ENCODE results near the gene CHIT1. TPM values are rescaled to one million over a fixed set of nuclear protein-coding genes. Genes with fewer than 3 reads are reported as not detected.
"Not testable (repeated sequence)": the region's sequence is repeated elsewhere in the genome, so short reads cannot be mapped to it uniquely, and the experiment has no call there.

The CHIT1 gene
- total RNA-seq, 2 experiments from 2014 or later, result 1.9 to 3.6 TPM

GRCh38 chr1:203239081-203239480 is 9.6 kb upstream of the CHIT1 start:
- 0 out of 2 replicates have a peak, but pooled peaks cover 15% of the 10 kb centered on the region for H3K9me3 ChIP-seq (ENCODE audit: low read length)
- H2AFZ ChIP-seq (ENCODE audit: low read length), result no peak overlapping the region
- no peak for TF ChIP-seq EZH2phosphoT487 (IDR thresholded peaks at IDR 0.05; ENCODE audit: borderline replicate concordance, low read depth, low read length)
- TF ChIP-seq, protein P1, sequence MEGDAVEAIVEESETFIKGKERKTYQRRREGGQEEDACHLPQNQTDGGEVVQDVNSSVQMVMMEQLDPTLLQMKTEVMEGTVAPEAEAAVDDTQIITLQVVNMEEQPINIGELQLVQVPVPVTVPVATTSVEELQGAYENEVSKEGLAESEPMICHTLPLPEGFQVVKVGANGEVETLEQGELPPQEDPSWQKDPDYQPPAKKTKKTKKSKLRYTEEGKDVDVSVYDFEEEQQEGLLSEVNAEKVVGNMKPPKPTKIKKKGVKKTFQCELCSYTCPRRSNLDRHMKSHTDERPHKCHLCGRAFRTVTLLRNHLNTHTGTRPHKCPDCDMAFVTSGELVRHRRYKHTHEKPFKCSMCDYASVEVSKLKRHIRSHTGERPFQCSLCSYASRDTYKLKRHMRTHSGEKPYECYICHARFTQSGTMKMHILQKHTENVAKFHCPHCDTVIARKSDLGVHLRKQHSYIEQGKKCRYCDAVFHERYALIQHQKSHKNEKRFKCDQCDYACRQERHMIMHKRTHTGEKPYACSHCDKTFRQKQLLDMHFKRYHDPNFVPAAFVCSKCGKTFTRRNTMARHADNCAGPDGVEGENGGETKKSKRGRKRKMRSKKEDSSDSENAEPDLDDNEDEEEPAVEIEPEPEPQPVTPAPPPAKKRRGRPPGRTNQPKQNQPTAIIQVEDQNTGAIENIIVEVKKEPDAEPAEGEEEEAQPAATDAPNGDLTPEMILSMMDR (conservative IDR thresholded peaks at IDR 0.05; ENCODE audit: low read length), result no peak
- BruUV-seq (replicated peaks), result no TSS peak
- H3K4me3 ChIP-seq (ENCODE audit: low read depth, low read length, poor library complexity, severe bottlenecking), result no peak overlapping the region
- no peak overlapping the region for H3K27ac ChIP-seq (ENCODE audit: low read depth, low read length, poor library complexity, severe bottlenecking)
- H3K9me2 ChIP-seq (ENCODE audit: insufficient read depth, low read length), result 0 out of 2 replicates have a peak, but pooled peaks cover 4% of the 10 kb centered on the region
- H3K36me3 ChIP-seq (ENCODE audit: insufficient read depth, low read length), result no peaks in the 10 kb centered on the region
- POLR2A ChIA-PET, result interaction anchor here (0.6 to 0.7 kb wide), 3 partner anchors 116 to 1409 kb away, joined by 3 to 4 read pairs (median 3); no protein-coding TSS in a partner anchor
- no peak overlapping the region for H3K4me2 ChIP-seq (ENCODE audit: low read length)
- CTCF ChIA-PET (ENCODE audit: unreplicated experiment), result no interaction called here
- no peaks in the 10 kb centered on the region for H3K4me1 ChIP-seq (ENCODE audit: insufficient read depth, low read length, poor library complexity, severe bottlenecking)
- no peak for DNase-seq (ENCODE audit: low spot score)
- H4K20me1 ChIP-seq (ENCODE audit: insufficient read depth, low read length), result no peaks in the 10 kb centered on the region
- H3K79me2 ChIP-seq (ENCODE audit: insufficient read depth, low read depth, low read length), result no peaks in the 10 kb centered on the region
- intact Hi-C loops (cut with micrococcal nuclease; ENCODE audit: unreplicated experiment), result no loop called here

DNA sequence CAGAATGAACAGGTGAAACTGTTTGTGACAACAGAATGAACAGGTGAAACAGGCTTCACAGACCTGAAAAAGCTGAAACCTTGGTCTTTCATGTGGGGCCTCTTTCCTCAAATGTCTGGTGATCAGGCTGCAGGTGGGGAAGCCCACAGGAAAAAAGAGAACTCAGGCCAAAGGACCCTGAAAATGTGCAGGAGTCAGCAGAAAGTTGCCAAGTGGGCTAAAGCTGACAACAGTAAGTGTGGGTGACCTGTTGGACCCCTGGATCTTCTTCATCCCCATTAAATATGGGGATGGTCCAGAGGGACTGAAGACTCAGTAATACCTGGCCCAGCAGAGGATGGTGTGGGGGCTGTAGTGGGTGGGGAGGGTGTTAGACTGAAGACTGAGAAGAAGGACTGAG is 9.1 kb upstream of the CHIT1 start:
- H3K9me3 ChIP-seq (ENCODE audit: low read length), result 0 out of 2 replicates have a peak, but pooled peaks cover 15% of the 10 kb centered on the region
- no peak overlapping the region for H3K27ac ChIP-seq (ENCODE audit: low read depth, low read length, poor library complexity, severe bottlenecking)
- H3K36me3 ChIP-seq (ENCODE audit: insufficient read depth, low read length), result no peaks in the 10 kb centered on the region
- no peak overlapping the region for H2AFZ ChIP-seq (ENCODE audit: low read length)
- CTCF ChIA-PET (ENCODE audit: unreplicated experiment), result no interaction called here
- no peak overlapping the region for H3K4me2 ChIP-seq (ENCODE audit: low read length)
- no peaks in the 10 kb centered on the region for H3K4me1 ChIP-seq (ENCODE audit: insufficient read depth, low read length, poor library complexity, severe bottlenecking)
- H3K9me2 ChIP-seq (ENCODE audit: insufficient read depth, low read length), result 0 out of 2 replicates have a peak, but pooled peaks cover 4% of the 10 kb centered on the region
- TF ChIP-seq EZH2phosphoT487 (IDR thresholded peaks at IDR 0.05; ENCODE audit: borderline replicate concordance, low read depth, low read length), result no peak
- TF ChIP-seq, protein P1 (conservative IDR thresholded peaks at IDR 0.05; ENCODE audit: low read length), result no peak
- POLR2A ChIA-PET, result interaction anchor here (0.6 to 0.7 kb wide), 2 partner anchors 317 to 1409 kb away, joined by 3 read pairs; no protein-coding TSS in a partner anchor
- H4K20me1 ChIP-seq (ENCODE audit: insufficient read depth, low read length), result no peaks in the 10 kb centered on the region
- H3K79me2 ChIP-seq (ENCODE audit: insufficient read depth, low read depth, low read length), result no peaks in the 10 kb centered on the region
- H3K4me3 ChIP-seq (ENCODE audit: low read depth, low read length, poor library complexity, severe bottlenecking), result no peak overlapping the region
- no TSS peak for BruUV-seq (replicated peaks)
- intact Hi-C loops (cut with micrococcal nuclease; ENCODE audit: unreplicated experiment), result no loop called here
- DNase-seq (ENCODE audit: low spot score), result no peak

DNA sequence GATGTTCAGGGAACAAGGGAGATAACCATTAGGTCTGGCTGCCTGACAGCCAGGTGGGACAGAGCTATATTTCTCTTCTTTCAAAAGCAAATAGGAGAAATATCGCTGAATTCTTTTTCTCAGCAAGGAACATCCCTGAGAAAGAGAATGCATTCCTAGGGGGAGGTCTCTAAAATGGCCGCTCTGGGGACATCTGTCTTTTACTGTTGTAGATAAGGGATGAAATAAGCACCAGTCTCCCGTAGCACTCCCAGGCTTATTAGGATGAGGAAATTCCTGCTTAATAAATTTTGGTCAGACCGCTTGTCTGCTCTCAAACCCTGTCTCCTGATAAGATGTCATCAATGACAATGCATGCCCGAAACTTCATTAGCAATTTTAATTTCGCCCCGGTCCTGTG is 5.4 kb upstream of the CHIT1 start:
- H4K20me1 ChIP-seq (ENCODE audit: insufficient read depth, low read length); H3K4me1 ChIP-seq (ENCODE audit: insufficient read depth, low read length, poor library complexity, severe bottlenecking); H3K79me2 ChIP-seq (ENCODE audit: insufficient read depth, low read depth, low read length); DNase-seq (ENCODE audit: low spot score); BruUV-seq (replicated peaks); H3K9me2 ChIP-seq (ENCODE audit: insufficient read depth, low read length); H3K4me2 ChIP-seq (ENCODE audit: low read length); H2AFZ ChIP-seq (ENCODE audit: low read length); intact Hi-C loops (cut with micrococcal nuclease; ENCODE audit: unreplicated experiment); H3K36me3 ChIP-seq (ENCODE audit: insufficient read depth, low read length); H3K27ac ChIP-seq (ENCODE audit: low read depth, low read length, poor library complexity, severe bottlenecking); CTCF ChIA-PET (ENCODE audit: unreplicated experiment); H3K4me3 ChIP-seq (ENCODE audit: low read depth, low read length, poor library complexity, severe bottlenecking): not testable (repeated sequence)
- POLR2A ChIA-PET, result interaction anchor here (0.5 kb wide), 1 partner anchor 1194 kb away, joined by 3 read pairs; no protein-coding TSS in a partner anchor
- H3K9me3 ChIP-seq (ENCODE audit: low read length), result 0 out of 2 replicates have a peak, but pooled peaks cover 15% of the 10 kb centered on the region

Measured in OCI-LY7 (cell line).